ENCODE results near the gene OR10A5. TPM values are rescaled to one million over a fixed set of nuclear protein-coding genes. Genes with fewer than 3 reads are reported as not detected.

Gene OR10A5
- total and polyA plus RNA-seq, 2 of the 8 experiments (the other 6 are each of a cell fraction or from before 2014, with no cell fraction given): not detected

DNA sequence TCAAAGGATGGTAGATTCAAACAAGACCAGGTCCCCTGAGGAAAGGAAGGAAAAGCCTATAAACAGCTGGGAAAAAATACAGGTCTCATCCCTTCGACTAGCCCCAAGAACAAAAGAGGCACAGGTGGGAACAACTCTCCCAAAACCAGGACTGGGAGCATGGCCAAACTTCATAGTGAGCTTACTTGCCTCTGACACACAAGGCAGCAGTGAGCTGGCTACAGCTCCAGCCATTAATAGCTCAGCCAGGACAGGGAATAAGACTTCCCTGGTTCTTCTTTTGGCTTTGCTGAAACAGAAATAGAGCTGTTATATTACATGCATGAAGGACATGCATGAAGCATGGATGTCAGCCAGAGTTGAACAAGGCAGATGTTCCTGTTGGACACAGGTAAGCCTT is 17.5 kb downstream of the OR10A5 start, which contains the start of gene OR10A2 (continued):
- TF ChIP-seq, protein P1, sequence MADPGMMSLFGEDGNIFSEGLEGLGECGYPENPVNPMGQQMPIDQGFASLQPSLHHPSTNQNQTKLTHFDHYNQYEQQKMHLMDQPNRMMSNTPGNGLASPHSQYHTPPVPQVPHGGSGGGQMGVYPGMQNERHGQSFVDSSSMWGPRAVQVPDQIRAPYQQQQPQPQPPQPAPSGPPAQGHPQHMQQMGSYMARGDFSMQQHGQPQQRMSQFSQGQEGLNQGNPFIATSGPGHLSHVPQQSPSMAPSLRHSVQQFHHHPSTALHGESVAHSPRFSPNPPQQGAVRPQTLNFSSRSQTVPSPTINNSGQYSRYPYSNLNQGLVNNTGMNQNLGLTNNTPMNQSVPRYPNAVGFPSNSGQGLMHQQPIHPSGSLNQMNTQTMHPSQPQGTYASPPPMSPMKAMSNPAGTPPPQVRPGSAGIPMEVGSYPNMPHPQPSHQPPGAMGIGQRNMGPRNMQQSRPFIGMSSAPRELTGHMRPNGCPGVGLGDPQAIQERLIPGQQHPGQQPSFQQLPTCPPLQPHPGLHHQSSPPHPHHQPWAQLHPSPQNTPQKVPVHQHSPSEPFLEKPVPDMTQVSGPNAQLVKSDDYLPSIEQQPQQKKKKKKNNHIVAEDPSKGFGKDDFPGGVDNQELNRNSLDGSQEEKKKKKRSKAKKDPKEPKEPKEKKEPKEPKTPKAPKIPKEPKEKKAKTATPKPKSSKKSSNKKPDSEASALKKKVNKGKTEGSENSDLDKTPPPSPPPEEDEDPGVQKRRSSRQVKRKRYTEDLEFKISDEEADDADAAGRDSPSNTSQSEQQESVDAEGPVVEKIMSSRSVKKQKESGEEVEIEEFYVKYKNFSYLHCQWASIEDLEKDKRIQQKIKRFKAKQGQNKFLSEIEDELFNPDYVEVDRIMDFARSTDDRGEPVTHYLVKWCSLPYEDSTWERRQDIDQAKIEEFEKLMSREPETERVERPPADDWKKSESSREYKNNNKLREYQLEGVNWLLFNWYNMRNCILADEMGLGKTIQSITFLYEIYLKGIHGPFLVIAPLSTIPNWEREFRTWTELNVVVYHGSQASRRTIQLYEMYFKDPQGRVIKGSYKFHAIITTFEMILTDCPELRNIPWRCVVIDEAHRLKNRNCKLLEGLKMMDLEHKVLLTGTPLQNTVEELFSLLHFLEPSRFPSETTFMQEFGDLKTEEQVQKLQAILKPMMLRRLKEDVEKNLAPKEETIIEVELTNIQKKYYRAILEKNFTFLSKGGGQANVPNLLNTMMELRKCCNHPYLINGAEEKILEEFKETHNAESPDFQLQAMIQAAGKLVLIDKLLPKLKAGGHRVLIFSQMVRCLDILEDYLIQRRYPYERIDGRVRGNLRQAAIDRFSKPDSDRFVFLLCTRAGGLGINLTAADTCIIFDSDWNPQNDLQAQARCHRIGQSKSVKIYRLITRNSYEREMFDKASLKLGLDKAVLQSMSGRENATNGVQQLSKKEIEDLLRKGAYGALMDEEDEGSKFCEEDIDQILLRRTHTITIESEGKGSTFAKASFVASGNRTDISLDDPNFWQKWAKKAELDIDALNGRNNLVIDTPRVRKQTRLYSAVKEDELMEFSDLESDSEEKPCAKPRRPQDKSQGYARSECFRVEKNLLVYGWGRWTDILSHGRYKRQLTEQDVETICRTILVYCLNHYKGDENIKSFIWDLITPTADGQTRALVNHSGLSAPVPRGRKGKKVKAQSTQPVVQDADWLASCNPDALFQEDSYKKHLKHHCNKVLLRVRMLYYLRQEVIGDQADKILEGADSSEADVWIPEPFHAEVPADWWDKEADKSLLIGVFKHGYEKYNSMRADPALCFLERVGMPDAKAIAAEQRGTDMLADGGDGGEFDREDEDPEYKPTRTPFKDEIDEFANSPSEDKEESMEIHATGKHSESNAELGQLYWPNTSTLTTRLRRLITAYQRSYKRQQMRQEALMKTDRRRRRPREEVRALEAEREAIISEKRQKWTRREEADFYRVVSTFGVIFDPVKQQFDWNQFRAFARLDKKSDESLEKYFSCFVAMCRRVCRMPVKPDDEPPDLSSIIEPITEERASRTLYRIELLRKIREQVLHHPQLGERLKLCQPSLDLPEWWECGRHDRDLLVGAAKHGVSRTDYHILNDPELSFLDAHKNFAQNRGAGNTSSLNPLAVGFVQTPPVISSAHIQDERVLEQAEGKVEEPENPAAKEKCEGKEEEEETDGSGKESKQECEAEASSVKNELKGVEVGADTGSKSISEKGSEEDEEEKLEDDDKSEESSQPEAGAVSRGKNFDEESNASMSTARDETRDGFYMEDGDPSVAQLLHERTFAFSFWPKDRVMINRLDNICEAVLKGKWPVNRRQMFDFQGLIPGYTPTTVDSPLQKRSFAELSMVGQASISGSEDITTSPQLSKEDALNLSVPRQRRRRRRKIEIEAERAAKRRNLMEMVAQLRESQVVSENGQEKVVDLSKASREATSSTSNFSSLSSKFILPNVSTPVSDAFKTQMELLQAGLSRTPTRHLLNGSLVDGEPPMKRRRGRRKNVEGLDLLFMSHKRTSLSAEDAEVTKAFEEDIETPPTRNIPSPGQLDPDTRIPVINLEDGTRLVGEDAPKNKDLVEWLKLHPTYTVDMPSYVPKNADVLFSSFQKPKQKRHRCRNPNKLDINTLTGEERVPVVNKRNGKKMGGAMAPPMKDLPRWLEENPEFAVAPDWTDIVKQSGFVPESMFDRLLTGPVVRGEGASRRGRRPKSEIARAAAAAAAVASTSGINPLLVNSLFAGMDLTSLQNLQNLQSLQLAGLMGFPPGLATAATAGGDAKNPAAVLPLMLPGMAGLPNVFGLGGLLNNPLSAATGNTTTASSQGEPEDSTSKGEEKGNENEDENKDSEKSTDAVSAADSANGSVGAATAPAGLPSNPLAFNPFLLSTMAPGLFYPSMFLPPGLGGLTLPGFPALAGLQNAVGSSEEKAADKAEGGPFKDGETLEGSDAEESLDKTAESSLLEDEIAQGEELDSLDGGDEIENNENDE (IDR thresholded peaks at IDR 0.05; ENCODE audit: insufficient replicate concordance, low read length): no peak
- no peak for TF ChIP-seq BCL11A (IDR thresholded peaks at IDR 0.05; ENCODE audit: low read depth in 2 of 2, low read length in 2 of 2)
- no peak for TF ChIP-seq RAD21 (IDR thresholded peaks at IDR 0.05 in 1 of 2, conservative IDR thresholded peaks at IDR 0.05 in 1 of 2; ENCODE audit: low read depth in 2 of 2, low read length in 2 of 2)
- no peak for TF ChIP-seq EGR1 (IDR thresholded peaks at IDR 0.05; ENCODE audit: borderline replicate concordance, low read depth, low read length)
- TF ChIP-seq ASH2L (IDR thresholded peaks at IDR 0.05; ENCODE audit: low read length): no peak
- TF ChIP-seq EZH2 (IDR thresholded peaks at IDR 0.05; ENCODE audit: low read depth, low read length, severe bottlenecking): no peak
- TF ChIP-seq RNF2 (IDR thresholded peaks at IDR 0.05; ENCODE audit: borderline replicate concordance, low read depth, low read length, missing control alignments, poor library complexity, severe bottlenecking): no peak
- no peak for TF ChIP-seq ZNF274 (IDR thresholded peaks at IDR 0.05; ENCODE audit: borderline replicate concordance, extremely low read depth, low read length)
- TF ChIP-seq SIX5 (IDR thresholded peaks at IDR 0.05; ENCODE audit: low read depth, low read length): no peak
- TF ChIP-seq KDM1A (IDR thresholded peaks at IDR 0.05; ENCODE audit: borderline replicate concordance, low read length): no peak

Data from H1 (cell line).